GM12864 (cell line): Measurements from ENCODE around the gene SLC6A6.

ENCODE experiments used
- DNase-seq: peaks from one replicate; pipeline ENCODE4 v3.0.0-alpha.2; 2011; ENCODE audit warnings: low read depth
- H3K4me3 ChIP-seq: 2 replicates; pipeline ENCODE4 v1.5.1; 2011; ENCODE audit warnings: mild to moderate bottlenecking, low read depth, low read length, control low read depth
- CTCF ChIP-seq: IDR thresholded peaks from 2 replicates; pipeline ENCODE4 v1.5.1; 2011; ENCODE audit warnings: low read depth, mild to moderate bottlenecking, moderate library complexity, low read length, control low read depth, inconsistent platforms; ENCODE audit errors: missing control alignments

The SLC6A6 gene

GRCh38 chr3:14446988-14447570, 44.7 kb downstream of the SLC6A6 start:
- no peak for TF ChIP-seq CTCF
- DNase-seq, result no peak
- H3K4me3 ChIP-seq, result no peak overlapping the region

GRCh38 chr3:14448063-14448462, 45.7 kb downstream of the SLC6A6 start:
- H3K4me3 ChIP-seq, result no peak overlapping the region
- DNase-seq, result no peak
- no peak for TF ChIP-seq CTCF

- no peak for TF ChIP-seq CTCF
- no peak overlapping the region for H3K4me3 ChIP-seq
- no peak for DNase-seq
Observed at GRCh38 chr3:14448756-14449727, 46.6 kb downstream of the SLC6A6 start.

GRCh38 chr3:14450506-14450905, 48.1 kb downstream of the SLC6A6 start:
- no peak overlapping the region for H3K4me3 ChIP-seq
- no peak for DNase-seq
- no peak for TF ChIP-seq CTCF

GRCh38 chr3:14450922-14451606, 48.7 kb downstream of the SLC6A6 start:
- TF ChIP-seq CTCF, result no peak
- no peak overlapping the region for H3K4me3 ChIP-seq

GRCh38 chr3:14451844-14452739, 49.7 kb downstream of the SLC6A6 start:
- TF ChIP-seq CTCF, result no peak
- H3K4me3 ChIP-seq, result no peak overlapping the region
- no peak for DNase-seq

More at GRCh38 chr3:14450922-14451606, 48.7 kb downstream of the SLC6A6 start:
- DNase-seq, result no peak
